HepG2 (cell line): ENCODE results near the gene KDM2B. TPM values are rescaled to one million over a fixed set of nuclear protein-coding genes. Genes with fewer than 3 reads are reported as not detected.

Source experiments
- BCL6 ChIP-seq: IDR thresholded peaks from 2 replicates; pipeline ENCODE4 v1.6.1; 2016; ENCODE audit warnings: missing genetic modification reagents, missing compliant biosample characterization
- CREM ChIP-seq, 2 experiments: sonication (generic) in 1 of 2; formaldehyde crosslinking in 1 of 2; IDR thresholded peaks; 2 replicates each; pipeline versions ENCODE4 v1.4.0 to v1.6.1; 2016 to 2020; ENCODE audit warnings: antibody characterized with exemption in 1 of 2, mild to moderate bottlenecking in 1 of 2, missing genetic modification reagents in 1 of 2
- EP300 ChIP-seq, 3 experiments: sonication (generic) in 1 of 3; formaldehyde crosslinking in 1 of 3; IDR thresholded peaks; 2 replicates each; pipeline versions ENCODE4 v1.5.1 to v1.6.1; 2011 to 2020; ENCODE audit warnings: low read depth in 2 of 3, low read length in 2 of 3, borderline replicate concordance in 1 of 3, improper control_type of control experiment in 1 of 3, mild to moderate bottlenecking in 1 of 3, missing genetic modification reagents in 1 of 3, moderate library complexity in 1 of 3
- FOXP4 ChIP-seq: sonication (generic); formaldehyde crosslinking; IDR thresholded peaks from 2 replicates; pipeline ENCODE4 v1.4.0; 2020; ENCODE audit warnings: missing genetic modification reagents
- MEF2D ChIP-seq: sonication (generic); formaldehyde crosslinking; IDR thresholded peaks from 2 replicates; pipeline ENCODE4 v1.5.1; 2020; ENCODE audit warnings: mild to moderate bottlenecking, missing genetic modification reagents
- MTA3 ChIP-seq: sonication (generic); formaldehyde crosslinking; IDR thresholded peaks from 2 replicates; pipeline ENCODE4 v1.4.0; 2020; ENCODE audit warnings: missing genetic modification reagents
- NCOA2 ChIP-seq: sonication (generic); formaldehyde crosslinking; IDR thresholded peaks from 2 replicates; pipeline ENCODE4 v1.8.0; 2022; ENCODE audit warnings: inconsistent platforms
- NR2F2 ChIP-seq: IDR thresholded peaks from 2 replicates; pipeline ENCODE4 v1.6.1; 2012; ENCODE audit warnings: low read depth, inconsistent platforms, borderline replicate concordance
- PATZ1 ChIP-seq: sonication (generic); formaldehyde crosslinking; IDR thresholded peaks from 2 replicates; pipeline ENCODE4 v1.4.0; 2020; ENCODE audit warnings: missing genetic modification reagents
- POGK ChIP-seq: sonication (generic); formaldehyde crosslinking; conservative IDR thresholded peaks from 2 replicates; pipeline ENCODE4 v1.8.0; 2022; ENCODE audit warnings: mild to moderate bottlenecking, moderate library complexity, missing genetic modification reagents
- PRPF4 ChIP-seq: fragments of 200-400 bp; formaldehyde crosslinking; IDR thresholded peaks from 2 replicates; pipeline ENCODE4 v1.6.1; 2016; ENCODE audit warnings: low read length, low read depth; ENCODE audit not compliant: poor library complexity, severe bottlenecking
- SOX5 ChIP-seq: IDR thresholded peaks from 2 replicates; pipeline ENCODE4 v1.6.1; 2016; ENCODE audit warnings: borderline replicate concordance
- SOX6 ChIP-seq, 2 experiments: fragments of 450-650 bp in 1 of 2; sonication (generic) in 1 of 2; formaldehyde crosslinking in 1 of 2; IDR thresholded peaks; 2 replicates each; pipeline versions ENCODE4 v1.4.0 to v1.6.1; 2017 to 2020; ENCODE audit warnings: antibody characterized with exemption in 1 of 2, mild to moderate bottlenecking in 1 of 2, missing genetic modification reagents in 1 of 2
- THRA ChIP-seq: sonication (generic); formaldehyde crosslinking; IDR thresholded peaks from 2 replicates; pipeline ENCODE4 v1.4.0; 2020; ENCODE audit warnings: missing genetic modification reagents, borderline replicate concordance
- ZBTB20 ChIP-seq: sonication (generic); formaldehyde crosslinking; IDR thresholded peaks from 2 replicates; pipeline ENCODE4 v1.8.1; 2023; ENCODE audit warnings: missing genetic modification reagents, low read depth, mild to moderate bottlenecking, borderline replicate concordance
- ZNF33B ChIP-seq: sonication (generic); formaldehyde crosslinking; IDR thresholded peaks from 2 replicates; pipeline ENCODE4 v1.5.1; 2020; ENCODE audit warnings: mild to moderate bottlenecking, missing genetic modification reagents
- polyA plus RNA-seq, 8 experiments: library from polyadenylated mRNA; depleted of rRNA in 3 of 8; stranded (reverse) in 7 of 8; unstranded in 1 of 8; fragments of >200 nt; fragmentation: Illumina TruSeq in 4 of 8; extraction: Trizol in 4 of 8; gene quantifications; 2 replicates each; pipeline versions ENCODE4 v1.2.1 to v1.2.3, GENCODE V29; 2011 to 2016; ENCODE audit warnings: low read depth in 4 of 8, missing spikeins in 1 of 8, mixed read lengths in 1 of 8; ENCODE audit not compliant: insufficient read depth in 1 of 8
- total RNA-seq, 5 experiments: library from RNA; depleted of rRNA; stranded (reverse); fragments of >200 nt; fragmentation: Illumina TruSeq; extraction: Trizol; gene quantifications; 2 replicates each; pipeline ENCODE4 v1.2.3, GENCODE V29; 2016; ENCODE audit warnings: low read depth in 1 of 5

Gene KDM2B
- total and polyA plus RNA-seq, 2 of the 13 experiments (the other 11 are each of a cell fraction or from before 2014, with no cell fraction given) = 17.5 to 26.1 TPM

GRCh38 chr12:121582583-121583333 lies 1.9 kb upstream of the KDM2B start (continued):
- TF ChIP-seq POGK (CRISPR knock-in tag) (no peak), PATZ1 (CRISPR knock-in tag) (peak; percentile 84), FOXP4 (peak; percentile 71), THRA (CRISPR knock-in tag) (0 out of 2 replicates have a peak, but pooled peaks have one; percentile 17), PRPF4 (peak; percentile 68), MEF2D (CRISPR knock-in tag) (0 out of 2 replicates have a peak, but pooled peaks have one; percentile 13), NCOA2 (CRISPR knock-in tag) (peak; percentile 53; the same call in 1 of the 2 replicates), ZBTB20 (CRISPR knock-in tag) (no peak), SOX5 (CRISPR knock-in tag) (peak; percentile 83; the same call in 1 of the 2 replicates), CREM (IDR thresholded peaks at IDR 0.05) (peak; percentile 29; the same call in 1 of the 2 replicates), CREM (CRISPR knock-in tag; IDR thresholded peaks at IDR 0.05) (no peak), NR2F2 (0 out of 2 replicates have a peak, but pooled peaks have one; percentile 31), ZNF33B (CRISPR knock-in tag) (no peak), EP300 (IDR thresholded peaks at IDR 0.05; ENCODE audit: low read depth in 2 of 2, low read length in 2 of 2) (peak in 1 of 2 experiments; percentile 70; a peak in 2 of 4 replicates), EP300 (CRISPR knock-in tag; IDR thresholded peaks at IDR 0.05; ENCODE audit: borderline replicate concordance) (peak; percentile 70; the same call in 1 of the 2 replicates), SOX6 (IDR thresholded peaks at IDR 0.05) (no peak), SOX6 (CRISPR knock-in tag; IDR thresholded peaks at IDR 0.05) (peak; percentile 74), BCL6 (CRISPR knock-in tag) (peak; percentile 47; the same call in 1 of the 2 replicates), MTA3 (no peak)
